Stimulated activated CD4-positive, alpha-beta T cell treated with anti-CD3 and anti-CD28 coated beads, Interleukin-15, amount 100 ng/mL, for 24 hours (primary cell): ENCODE results near the gene PSMD5.

Source experiments
- DNase-seq: peaks from one replicate; pipeline ENCODE4 v3.0.0-alpha.2; 2020

The PSMD5 gene

GRCh38 chr9:120874226-120875194, 31.8 kb upstream of the PSMD5 start:
- no peak for DNase-seq

- no peak for DNase-seq
These were observed 30.8 kb upstream of the PSMD5 start for GRCh38 chr9:120873512-120873911.

DNA sequence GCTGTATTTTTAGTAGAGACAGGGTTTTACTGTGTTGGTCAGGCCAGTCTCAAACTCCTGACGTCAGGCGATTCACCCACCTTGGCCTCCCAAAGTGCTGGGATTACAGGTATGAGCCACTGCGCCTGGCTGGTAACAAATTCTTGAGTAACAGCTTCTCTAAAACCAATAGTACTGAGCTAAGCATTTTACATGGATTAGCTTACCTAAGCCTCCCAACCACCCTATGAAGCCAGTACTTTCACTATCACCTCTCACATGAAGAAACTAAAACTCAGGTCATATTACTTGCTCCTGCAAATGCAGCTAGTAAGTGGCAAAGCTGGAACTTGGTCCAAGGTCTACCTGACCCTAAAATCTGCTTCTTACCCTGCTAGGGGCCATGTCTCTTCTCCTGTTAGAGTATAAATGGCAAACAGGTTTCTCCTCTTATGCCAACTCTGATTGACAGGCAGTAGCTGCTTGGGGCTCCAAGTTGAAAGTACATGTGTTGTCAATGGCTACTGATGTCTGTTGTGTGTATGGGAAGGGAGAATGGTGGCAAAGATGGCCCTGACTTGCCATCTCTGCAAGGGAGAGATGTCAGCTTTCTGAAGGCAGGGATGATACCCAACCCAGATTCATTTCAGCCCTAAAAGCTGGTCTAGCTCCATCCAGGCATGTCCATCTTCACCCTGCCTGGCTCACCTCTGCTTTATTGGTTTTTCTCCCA, 30.2 kb upstream of the PSMD5 start:
- DNase-seq = no peak

DNA sequence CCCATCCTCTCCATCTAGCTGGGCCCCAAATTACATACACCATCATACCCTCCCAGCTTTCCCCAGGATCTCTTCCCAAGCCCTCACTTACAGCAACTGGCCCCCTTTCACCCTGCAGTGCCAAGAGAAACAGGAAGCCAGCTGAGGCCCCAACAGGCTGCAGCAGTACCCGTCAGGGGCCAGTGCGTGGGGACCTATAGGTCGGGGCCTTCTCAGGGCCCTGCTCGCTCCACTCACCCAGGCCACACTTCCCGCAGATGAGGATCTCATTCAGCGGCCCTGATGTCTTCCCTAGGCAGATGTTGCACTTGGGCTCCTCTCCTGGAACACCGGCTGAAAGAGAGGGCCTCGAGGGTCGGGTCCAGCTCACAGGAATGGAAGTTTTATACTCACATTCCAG, 27.5 kb upstream of the PSMD5 start:
- no peak for DNase-seq

DNA sequence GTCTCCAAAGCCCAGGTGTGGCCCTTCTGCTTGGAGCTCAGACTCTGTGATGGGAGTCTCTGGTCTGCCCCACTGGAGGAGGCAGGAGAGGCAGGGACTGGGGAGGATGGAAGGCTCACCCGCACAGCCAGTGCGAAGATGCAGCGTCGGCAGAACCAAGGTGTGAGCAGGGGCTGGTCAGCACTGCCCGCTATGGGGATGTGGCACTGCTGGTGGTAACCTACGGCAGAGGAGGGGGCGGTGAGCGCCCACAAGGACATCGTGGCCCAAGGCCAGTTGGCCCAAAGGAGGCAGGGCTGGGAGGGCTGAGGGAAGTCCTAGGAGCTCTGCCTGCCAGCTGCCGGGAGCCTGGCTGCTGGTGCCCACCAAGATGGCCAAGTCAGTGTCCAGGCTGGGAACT, 27.0 kb upstream of the PSMD5 start:
- DNase-seq = no peak

DNA sequence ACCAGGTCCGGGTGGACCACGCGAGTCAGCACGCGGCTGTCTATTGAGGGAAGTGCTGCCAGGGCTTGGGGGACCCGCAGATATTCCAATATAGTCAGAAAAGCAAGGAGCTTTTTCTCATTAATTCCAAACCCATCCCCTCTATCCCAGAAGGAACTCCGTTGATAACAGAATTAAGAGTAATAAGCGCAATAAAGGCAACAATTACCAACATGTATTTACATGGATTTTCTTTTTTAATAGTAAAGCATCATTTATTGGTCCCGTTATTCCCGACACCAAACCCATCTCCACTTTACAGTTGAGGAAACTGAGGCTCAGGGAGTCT, 26.6 kb upstream of the PSMD5 start:
- DNase-seq = no peak

DNA sequence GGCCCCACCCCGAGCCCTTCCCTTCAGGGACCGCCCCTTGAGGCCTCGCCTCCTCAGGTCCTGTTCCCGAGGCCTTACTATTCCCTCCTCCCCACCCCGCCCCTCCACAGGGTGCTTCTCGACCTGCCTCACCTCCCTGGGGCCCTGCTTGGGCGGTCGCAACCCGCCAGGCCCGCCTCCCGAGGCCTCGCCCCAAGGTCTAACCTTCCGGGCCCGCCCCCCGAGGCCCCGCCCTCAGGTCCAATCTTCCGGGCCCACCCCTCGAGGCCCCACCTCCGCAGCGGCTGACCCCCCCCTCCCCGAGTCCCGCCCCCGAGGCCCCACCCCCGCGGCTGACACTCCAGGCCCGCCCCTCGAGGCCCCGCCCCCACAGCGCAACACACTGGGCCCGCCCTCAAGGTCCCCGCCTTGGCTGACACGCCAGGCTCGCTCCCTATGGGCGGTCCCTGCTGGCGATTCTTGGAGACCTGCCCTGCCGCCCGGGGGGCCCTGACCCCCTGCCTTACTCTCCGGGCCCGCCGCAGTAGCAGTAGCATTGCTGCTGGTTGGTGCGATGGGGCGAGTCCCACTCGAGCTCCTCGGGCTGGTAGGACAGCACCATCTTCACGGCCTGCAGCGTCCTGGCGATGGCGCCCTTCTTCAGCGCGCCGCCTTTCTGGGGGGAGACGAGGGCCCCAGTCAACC, 26.1 kb upstream of the PSMD5 start:
- peak; percentile 98 for DNase-seq

- DNase-seq = no peak
These were observed 25.6 kb upstream of the PSMD5 start for GRCh38 chr9:120868339-120868675.

DNA sequence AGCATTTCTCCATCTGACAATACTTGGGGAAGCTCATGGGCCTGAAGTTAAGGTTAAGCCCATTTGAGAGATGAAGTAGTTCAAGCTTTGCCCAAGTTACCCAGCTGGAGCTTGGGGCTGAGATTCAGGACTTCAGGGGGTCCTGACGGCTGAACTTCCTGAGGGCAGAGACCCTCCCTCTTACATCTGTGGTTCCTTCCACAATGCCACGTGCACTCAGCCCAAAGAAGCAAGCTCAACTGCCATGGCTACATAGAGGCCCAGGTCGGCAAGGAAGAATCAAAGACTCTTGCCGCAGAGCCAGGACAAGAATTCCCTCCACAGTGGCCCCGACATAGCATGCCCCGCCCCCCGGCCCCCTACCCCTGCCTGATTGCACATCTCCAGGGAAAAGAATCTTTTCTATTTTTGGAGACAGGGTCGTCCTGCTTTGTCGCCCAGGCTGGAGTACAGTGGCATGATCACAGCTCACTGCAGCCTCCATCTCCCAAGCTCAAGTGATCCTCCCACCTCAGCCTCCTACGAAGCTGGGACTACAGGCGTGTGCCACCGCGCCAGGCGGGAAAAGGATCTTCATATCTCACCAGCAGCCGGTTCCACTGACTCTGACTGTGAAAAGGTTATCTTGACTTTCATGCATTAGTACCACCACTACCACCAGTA, 25.1 kb upstream of the PSMD5 start:
- DNase-seq = no peak

GRCh38 chr9:120866651-120867050, 23.9 kb upstream of the PSMD5 start:
- DNase-seq = no peak

- DNase-seq = no peak
These were observed 23.1 kb upstream of the PSMD5 start for GRCh38 chr9:120865809-120866208.

DNA sequence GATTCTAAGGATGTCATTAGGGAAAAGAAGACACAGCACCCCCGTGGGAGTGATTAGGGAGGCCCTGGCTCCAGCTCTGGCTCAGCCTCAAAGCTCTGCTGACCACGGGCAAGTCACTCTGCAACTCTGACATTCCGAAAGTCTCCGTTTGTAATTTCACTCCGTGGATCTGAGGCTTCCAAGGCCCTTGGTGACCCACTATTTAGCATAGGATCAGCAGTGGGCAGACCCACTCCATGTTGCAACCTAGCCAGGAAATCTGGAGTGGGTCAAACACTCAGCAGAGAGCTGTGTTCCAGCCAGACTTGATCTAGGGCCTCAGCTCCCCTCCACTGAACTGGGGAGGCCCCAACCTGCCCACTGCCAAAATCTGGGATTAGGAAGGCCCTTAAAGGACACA, 22.5 kb upstream of the PSMD5 start:
- DNase-seq = no peak

DNA sequence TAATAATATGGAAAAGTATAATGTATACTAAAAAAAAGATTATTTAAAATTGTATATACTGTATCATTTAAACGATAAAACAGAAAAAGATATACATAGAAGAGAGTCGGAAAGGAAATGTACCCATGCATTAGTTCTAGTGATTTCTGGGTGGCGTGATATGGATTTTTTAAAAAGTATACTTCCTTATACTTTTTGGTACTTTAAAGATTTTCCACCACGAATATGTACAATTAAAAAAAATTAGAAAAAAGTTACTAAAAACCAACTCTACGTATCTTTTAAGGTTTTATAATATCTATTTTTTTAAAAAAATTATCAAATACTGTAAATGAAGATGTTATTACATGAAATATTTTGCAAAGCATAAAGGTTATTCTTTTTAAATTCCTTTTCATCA, 22.0 kb upstream of the PSMD5 start:
- DNase-seq = no peak

DNA sequence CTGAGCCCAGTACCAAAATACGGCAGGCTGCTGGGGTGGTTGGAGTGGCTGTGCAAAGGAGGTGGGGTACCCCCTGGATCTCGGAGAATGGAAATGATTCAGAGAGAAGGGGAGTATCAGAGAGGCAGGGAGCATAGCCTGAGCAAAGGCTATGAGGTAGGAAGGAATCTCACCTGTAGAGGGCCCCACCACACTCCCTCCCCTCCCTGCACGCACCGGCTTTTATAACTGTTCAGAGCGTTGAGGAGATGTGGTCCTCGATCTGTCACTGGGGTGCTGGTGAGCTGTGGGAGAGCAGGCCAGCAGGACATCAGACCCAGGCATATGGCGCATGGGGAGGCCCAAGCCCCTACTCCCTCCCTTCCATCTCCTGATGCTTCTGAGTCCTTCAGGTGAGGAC, 21.1 kb upstream of the PSMD5 start:
- no peak for DNase-seq

DNA sequence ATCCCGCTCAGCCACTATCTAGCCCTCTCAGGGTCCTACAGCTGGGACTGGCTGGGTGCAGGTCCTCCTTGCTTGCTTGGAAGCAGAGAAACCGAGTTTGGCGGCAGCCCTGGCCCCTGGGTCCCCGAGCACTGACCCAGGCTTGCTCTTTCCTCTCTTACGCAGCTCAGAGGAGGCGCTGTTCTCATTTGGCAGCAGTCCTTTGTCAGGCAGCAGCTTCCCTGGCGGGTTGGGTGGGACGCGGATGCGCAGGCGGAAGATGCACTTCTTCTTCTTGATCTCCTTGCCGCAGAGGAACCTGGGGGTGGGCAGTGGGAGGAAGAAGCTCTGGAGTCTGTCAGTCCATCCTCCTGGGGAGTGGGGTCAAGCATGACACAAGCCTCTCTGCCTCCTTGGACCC, 19.7 kb upstream of the PSMD5 start:
- DNase-seq = no peak

DNA sequence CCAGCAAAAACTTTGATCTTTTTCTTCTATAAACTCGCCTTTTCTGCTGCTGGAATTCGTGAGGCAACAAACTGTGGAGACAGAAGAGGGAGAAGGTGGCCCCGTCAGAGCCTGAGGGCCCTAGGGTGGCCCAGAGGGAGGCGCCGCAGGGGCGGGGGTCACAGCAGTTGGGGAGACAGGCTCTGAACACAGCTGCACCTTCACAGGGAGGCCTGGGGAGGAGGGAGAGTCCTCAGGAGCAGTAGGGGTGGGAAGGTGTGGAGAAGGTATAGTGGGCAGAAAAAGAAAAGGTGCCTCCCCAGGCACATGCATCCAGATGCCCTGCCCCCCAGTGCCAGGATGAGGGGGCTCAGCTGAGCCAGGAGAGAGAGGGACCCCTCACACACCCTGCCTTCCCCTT, 19.2 kb upstream of the PSMD5 start:
- DNase-seq = no peak

GRCh38 chr9:120860083-120860482, 17.4 kb upstream of the PSMD5 start:
- no peak for DNase-seq

GRCh38 chr9:120859361-120859760, 16.6 kb upstream of the PSMD5 start:
- no peak for DNase-seq

- no peak for DNase-seq
These were observed 15.2 kb upstream of the PSMD5 start for GRCh38 chr9:120857902-120858301.

DNA sequence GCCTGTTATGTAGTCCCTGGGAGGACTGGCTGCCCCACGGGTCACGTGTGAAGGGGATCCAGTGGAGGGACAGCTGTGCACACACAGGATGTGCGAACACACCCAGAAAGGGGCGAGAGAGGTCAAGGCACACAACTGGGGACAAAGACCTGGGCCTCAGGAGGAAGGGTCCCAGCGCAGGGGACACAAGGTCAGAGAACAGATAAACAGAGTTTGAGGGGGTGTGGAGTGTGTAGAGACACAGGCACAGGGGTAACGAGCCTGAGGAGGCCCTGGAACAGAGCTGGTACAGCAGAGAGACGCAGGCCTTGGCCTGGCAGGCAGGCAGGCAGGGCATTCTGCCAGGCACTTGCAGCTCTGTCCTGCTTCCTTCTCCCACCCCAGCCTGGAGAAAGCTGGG, 14.8 kb upstream of the PSMD5 start:
- DNase-seq = no peak

DNA sequence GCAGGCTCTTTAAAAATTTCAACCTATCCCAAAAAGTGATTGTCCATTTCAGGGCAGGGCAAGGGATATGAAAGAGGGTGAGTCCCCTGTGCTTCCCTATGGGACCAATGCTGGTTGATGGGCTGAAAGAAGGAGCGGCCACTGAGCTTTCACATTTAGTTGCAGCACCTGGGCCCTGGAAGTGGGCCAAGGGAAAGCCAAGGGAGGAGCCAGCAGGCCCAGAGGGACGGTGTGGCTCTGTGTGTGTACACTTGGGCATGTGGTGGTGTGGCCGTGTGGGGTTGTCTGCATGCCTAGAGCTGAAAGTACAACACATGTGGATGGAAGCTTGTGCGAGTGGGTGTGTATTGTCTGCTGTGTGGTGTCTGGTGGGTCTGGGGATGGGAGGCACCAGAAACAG, 14.0 kb upstream of the PSMD5 start:
- DNase-seq = no peak

DNA sequence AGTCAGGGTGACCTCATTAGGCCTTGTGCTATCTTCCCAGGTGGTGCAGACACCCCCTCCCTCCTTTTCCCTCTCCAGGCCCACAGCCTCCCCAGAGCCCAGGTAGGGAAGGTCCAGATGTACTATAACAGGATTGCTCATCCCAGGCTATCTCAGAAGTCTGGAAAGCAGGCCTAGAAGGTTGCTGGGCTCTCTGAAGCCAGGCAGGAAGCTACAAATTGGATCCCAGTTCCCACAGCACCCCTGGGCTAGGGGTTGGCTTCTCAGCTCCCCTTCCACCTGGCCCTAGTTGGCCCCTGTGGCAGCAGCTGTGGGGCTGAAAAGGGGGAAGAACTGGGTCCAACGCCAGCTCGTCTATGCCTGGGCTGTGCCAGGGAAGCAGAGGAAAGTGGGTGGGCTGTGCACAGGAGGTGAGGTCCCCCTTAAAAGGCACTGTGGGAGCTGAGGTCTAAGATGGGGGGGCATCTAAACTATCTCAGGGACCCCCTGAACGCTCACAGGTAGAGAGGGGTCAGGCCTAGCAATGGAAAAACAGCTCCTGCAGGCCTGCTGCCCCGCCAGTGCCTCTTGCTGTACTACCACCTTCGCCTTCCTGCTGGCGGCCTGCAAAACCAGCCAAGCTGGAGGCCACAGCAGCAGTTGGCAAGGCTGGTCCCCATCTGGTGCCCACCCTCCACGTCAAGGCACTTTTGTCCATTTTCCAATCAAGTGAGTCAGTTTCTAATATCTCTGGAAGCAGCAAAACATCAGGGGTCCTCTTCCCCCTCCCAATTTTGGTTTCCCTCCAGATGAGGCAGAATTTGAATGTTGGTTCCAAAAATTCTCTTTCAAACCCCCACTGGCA, 13.3 kb upstream of the PSMD5 start:
- no peak for DNase-seq
